Amniotic epithelial cell (primary cell): ENCODE results near the gene MTURN.

Experiments
- DNase-seq: peaks from one replicate; pipeline ENCODE4 v3.0.0-alpha.2; 2010; ENCODE audit warnings: low read depth

MTURN gene

GRCh38 chr7:30162133-30162532 lies 27.3 kb downstream of the MTURN start:
- peak; percentile 24 for DNase-seq

GRCh38 chr7:30162622-30163124 lies 27.9 kb downstream of the MTURN start:
- peak; percentile 45 for DNase-seq

GRCh38 chr7:30163231-30163894 lies 28.6 kb downstream of the MTURN start:
- no peak for DNase-seq

GRCh38 chr7:30164567-30164966 lies 29.8 kb downstream of the MTURN start:
- DNase-seq = peak; percentile 57

DNA sequence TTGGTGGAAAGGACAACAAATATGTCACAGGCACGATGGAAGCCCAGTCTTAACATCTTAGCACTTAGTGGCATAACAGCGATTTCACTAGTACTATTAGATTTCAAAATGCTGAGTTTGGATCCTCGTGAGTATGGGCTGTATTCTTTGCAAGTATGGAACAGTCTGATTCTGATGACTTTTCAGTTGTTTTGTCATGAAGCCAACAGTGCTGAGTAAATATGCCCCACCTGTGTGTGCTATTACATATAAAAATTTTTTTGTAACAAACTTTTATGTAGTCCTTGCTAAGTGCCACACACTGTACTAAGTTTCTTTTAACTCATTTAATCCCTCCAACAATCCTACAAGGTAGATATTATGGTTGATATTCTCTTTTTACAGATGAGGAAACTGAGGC lies 30.8 kb downstream of the MTURN start:
- no peak for DNase-seq

DNA sequence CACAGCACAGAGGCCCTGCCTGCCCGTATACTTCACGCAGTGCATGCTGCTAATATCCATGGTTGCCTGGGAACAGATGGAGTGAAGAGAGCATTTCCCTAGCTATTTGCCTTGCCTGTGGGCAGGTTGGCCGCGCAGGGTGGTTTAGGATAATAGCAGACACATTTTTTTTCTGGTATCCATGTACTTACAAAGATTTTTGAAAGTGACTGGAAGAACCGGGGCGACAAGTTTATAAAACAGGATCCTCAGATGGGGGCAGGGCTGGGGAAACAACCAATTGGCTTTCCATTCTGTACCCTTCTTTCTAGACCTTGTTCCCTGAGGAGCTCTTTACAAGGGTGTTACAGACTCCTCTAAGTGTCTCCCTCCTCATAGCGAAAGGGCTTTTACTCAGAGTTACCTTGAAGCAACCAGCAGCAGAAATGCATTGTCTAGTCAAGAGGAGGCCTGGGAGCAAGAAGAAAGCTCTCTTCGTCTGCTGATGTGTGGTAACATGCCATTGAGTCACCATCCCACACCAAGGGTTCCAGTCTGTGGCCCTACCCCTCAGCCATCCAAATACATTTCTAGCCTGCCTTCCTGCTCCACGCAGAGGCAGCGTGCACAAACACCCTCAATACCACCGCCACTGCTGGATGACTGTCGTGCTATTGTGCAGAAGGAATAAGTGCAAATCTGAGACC lies 31.5 kb downstream of the MTURN start:
- DNase-seq = no peak

GRCh38 chr7:30166841-30167235 lies 32.1 kb downstream of the MTURN start:
- no peak for DNase-seq

DNA sequence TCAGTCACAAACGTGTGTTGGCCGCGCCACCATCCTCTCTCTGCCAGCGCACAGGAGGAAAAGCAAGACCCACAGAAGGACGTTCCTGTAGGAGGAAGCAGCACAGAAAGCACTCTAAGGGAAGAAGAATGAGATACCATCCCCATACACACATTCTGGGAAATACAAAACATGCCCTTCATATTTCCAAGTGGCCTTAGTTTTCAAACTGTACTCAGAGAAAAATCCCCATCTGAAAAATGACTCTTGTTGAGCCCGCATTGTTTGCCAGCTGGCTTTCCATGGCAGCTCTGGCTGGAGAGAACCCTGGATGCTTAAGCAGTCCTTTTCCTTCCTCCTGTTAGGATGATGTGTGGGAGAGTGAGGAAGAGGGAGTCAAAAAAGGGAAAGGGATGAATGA lies 33.1 kb downstream of the MTURN start:
- no peak for DNase-seq

GRCh38 chr7:30168835-30169573 lies 34.2 kb downstream of the MTURN start:
- peak; percentile 90 for DNase-seq

- DNase-seq = peak; percentile 12
These were observed 34.8 kb downstream of the MTURN start for GRCh38 chr7:30169579-30169978.

DNA sequence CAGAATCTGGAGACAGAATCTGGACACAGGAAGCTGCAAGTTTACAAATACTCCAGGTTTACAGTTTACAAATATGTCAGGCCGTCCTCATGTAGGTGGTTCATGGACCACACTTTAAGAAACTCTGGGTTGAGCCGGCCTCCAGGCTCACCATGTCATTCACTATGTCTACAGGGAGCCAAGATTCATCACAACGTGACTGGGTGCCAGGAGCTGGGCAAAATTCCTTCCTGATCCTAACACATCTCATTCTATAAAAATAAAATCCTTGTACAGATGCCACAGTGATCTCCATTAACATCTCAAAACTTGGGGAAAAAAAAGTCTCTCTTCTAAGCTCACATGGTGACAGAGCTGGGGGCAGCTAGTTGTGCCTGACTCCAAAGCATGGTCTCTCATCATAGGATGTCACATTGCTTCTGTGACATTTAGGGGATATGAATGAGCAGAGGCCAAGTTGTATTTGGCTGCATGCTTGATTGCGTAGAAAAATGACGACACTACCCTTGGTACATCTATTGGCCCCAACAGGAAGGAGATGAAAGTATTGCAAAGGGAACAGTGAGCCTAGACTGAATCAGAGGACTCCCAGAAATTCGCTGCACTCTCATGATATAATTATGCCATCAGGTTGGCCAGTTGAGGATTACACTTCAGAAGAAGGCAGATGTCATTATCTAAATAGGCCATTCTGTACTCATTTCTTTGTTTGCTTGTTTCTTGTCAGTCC lies 35.9 kb downstream of the MTURN start:
- DNase-seq = no peak

- DNase-seq = peak; percentile 23
These were observed 37.1 kb downstream of the MTURN start for GRCh38 chr7:30171766-30172447.

GRCh38 chr7:30172451-30172850 lies 37.7 kb downstream of the MTURN start:
- DNase-seq = no peak

DNA sequence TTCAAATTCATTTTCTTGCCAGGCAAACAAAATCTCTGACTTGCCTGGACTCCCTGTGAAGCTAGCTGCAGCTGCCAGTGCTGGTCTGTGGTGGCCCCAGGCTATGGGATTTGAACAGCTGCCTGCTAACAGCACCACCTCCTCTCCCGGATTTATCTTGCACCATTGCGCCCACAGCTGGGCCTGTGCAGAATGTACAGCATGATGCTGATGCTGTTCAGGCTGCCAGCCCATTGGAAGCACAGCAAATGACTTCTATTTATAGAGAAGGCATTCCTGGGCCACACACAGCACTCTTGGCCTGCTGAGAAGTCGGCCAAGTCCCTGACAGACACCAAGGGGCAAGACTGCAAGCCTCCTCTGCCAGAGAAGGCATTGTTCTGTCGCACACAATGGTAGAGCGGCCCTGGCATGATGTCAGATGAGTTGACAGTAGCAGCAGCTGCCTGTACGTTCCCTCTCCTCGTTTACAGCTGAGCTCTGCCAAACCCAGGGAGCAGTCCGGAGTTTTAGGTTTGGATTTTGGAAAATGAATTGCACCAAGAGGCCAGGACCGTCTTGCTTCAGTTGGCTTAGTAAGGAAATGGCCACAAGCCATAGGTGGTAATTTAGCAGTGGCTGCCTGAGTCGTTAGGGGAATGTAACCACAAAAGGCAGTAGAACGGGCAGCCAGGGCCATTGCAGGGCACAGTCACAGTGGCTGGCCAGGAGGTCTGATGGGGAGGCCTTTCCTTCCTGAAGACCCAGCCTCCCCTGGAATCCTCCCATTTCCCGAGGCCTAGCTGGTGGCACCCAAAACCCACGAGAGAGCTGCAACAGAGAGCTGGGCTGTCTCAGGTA lies 38.5 kb downstream of the MTURN start:
- peak; percentile 22 for DNase-seq

DNA sequence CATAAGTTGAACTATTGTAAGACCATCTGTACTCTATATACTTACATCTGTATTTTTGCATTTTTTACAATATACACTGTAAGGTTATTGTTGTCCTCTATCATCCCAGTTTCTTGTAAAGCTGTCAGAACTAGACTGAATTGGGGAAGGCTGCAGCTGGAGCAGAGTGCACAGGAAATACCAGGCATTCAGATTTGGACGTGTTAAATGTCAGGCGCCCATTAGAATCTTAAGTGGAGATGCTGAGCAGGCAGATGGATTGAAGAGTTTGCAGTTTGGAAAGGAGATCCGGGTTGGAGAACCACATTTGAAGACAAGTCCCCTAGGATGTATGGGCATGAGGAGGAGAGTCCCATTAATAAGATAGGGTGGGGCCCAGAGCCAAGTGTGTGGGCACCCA lies 40.4 kb downstream of the MTURN start:
- no peak for DNase-seq

DNA sequence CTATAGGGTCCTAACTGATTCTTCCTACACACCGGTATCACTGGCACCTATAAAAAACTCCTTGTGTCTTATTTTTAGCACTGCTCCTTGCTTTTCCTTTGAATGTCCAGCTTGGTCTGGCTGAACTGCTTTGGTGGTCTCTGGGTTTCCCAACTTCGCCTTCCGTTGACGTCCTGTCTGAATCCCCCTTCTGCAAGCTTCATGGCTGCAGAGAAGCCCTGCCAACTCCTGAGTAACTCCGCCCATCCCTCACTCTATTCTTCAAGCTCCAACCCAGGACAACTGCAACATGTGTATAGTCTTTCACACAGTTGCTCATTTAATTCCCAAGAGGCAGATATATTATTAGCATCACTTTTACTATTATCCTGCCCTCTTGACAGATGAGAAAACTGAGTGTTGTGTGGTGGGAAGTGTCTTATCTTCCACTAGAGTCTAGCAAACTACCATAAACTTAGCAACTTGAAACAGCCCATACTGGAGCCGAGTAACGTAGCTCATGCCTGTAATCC lies 40.9 kb downstream of the MTURN start:
- no peak for DNase-seq

- DNase-seq = no peak
These were observed 41.8 kb downstream of the MTURN start for GRCh38 chr7:30176463-30177109.

- DNase-seq = no peak
These were observed 42.4 kb downstream of the MTURN start for GRCh38 chr7:30177186-30177585.

GRCh38 chr7:30177965-30178364 lies 43.2 kb downstream of the MTURN start:
- DNase-seq = no peak
